GM18508 (cell line): Measurements from ENCODE around the gene MBTPS1.

ENCODE experiments used
- ATAC-seq: cut with Tn5 transposase; IDR thresholded peaks from one replicate; pipeline ENCODE4 v1.9.1; 2021; ENCODE audit warnings: moderate number of reproducible peaks; ENCODE audit not compliant: insufficient read depth, unreplicated experiment

Gene MBTPS1

DNA sequence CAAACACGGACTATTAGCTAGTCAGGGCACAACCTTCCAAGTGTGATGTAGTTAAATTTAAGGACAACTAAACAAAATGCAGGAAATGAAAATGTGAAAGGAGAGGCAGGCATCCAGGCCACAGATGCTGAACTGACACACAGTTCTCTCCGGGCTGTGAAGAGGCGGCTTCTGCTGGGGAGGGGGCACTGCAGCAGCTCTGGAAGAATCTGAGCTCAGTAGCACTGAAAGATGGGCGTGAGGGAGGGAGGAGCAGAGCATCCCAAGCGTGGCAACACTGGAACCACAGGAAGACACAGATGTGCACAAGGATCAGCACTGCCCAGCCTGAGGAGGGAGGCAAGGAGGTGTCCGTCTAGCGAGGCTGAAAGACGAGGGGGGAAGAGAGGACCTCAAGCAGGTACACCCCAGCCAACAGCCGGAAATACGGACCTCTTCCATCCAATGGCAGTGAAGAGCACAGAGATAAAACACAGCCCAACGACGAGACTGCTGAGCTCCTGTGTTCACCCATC, 11.4 kb downstream of the MBTPS1 start:
- no peak for ATAC-seq

DNA sequence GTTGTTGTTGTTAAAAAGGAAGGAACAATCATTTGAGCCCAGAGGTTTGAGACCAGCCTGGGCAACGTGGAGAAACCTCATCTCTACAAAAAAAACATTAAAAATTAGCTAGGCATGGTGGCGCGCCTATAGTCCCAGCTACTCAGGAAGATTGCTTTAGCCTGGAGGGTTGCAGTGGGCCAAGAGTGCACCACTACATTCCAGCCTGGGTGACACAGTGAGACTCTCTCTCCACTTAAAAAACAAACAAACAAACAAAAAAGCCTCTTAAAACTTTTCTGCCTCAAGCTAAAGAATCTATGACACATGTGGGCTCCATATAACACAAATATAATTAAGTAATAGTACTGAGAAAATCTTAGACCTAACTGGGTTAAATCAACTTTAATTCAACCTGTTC, 12.5 kb downstream of the MBTPS1 start:
- no peak for ATAC-seq

DNA sequence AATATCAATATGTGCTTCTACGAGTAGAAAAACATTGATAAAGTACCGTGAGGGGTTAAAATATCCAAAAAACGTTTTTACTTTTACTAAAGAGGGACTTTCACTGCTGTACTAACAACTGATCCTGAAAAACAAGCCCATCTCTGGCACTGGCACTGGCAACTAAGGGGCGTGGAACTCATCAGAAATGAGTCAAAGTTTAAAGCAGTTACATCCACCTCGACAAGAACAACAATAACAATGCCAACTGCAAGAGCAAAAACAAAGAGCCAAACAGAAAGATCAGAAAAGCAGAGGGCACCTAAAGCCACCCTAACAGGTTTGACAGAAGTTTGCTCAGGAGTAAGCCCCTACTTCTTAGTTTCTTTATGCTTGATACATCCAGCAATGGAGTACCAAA, 13.1 kb downstream of the MBTPS1 start:
- no peak for ATAC-seq

DNA sequence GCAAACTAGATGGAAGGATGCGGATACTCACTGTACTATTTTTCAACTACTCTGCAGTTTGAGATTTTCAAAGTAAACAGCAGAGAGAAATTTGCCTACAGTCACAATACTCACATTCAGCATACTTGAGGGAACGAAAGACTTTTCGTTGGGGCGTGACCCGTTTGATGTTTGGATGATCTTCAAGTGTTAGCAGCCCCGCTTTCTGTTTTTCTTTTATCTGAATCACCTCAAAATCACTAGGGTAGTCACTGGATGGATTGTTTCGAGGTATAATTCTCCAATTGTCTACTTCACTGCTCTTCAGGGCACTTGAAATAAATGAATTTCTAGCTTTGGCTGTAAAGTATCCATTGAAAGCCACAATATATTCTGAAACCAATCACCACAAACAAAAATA, 17.8 kb downstream of the MBTPS1 start:
- ATAC-seq = no peak

DNA sequence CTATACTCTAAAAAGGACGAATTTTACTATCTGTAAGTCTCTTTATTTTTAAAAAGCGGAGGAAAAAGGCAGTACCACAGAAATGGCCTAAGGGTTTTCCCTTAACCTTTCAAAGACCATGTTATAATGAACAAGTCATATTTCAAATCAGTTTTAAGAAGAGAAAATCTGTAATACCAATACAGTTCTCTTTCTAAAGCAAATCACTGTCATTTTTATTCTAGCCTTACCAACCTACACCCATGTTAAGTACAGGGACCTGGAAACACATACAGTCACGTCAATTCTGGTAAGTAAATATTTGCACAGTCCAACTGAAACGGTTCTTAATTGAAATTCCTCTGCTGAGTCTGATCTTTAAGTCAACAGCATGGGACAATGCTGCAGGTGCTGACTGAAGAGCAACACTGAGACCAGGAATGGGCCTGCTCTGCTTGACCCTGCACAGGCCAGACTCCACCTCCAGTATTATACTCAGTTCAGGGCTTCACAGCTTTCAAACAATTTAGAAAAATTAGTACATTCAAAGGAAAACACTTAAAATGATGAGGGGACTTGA, 20.2 kb downstream of the MBTPS1 start:
- ATAC-seq = no peak

DNA sequence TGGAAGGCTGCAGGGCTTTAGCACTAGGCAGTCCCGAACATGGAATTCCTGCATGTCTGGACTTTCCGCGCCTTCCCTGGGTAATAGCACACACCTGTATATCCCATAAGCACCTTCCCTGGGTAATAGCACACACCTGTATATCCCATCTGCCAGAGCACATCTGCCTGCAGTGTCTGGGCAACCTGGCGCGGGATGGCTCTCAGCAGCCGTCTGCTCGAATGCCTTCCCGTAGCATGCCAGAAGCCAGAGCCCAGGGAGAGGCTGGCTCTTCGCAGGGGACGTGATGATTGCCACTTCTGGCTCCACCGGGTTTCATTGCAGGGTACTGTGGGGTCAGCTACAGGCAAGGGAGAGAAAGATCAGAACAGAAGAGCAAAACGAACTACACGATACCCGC, 21.3 kb downstream of the MBTPS1 start:
- no peak for ATAC-seq

DNA sequence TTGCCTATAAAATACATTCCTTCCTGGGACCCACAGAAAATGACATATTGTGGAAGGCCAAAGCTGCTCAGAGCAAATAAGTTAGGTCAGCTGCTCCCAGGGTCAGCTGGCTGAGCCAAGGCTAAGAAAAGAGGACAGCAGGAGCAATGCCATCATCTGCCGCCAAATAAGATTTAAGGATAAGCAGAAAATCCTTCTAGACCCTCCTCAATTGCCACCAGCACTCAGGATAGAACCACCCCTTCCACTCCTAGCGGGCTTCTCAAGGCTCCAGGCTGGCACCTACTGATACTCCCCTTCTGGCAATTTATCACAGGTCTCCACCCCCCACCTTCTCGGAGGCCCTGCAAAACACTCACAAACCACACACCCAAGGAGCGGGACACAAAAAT, 22.9 kb downstream of the MBTPS1 start:
- no peak for ATAC-seq

DNA sequence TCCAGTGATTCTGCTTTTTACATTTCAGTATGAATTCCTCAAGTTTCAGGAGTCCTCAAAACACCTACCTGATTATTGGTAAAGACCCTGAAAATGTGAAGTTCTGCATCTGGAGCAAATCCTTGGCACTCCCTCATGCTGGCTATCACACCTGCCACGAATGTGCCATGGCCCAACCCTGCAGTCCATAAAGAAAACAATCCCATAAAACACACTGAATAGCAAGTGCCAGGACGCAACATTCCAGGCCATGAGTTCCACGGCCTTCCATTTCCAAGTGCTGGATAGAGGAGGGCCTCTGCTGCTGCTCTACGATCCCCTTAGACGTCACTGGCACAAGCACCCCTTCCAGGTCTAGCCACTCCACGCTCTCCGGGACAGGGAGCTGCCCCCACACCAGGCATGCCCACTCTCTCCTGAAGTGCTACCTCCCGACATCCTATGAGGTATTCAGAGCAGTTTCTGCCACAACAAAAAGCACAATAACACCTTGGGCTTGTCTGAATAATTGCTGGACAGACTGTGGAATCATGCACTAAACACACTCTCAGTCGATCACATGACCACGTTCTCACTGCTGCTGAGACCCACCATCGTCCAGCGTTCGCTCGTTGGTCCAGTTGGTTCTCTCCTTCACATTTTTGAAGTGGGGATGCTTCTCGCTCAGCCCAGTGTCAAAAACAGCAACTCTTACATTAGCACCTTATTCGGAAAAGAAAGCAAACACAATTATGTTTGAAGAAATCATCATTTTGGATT, 23.4 kb downstream of the MBTPS1 start:
- no peak for ATAC-seq

DNA sequence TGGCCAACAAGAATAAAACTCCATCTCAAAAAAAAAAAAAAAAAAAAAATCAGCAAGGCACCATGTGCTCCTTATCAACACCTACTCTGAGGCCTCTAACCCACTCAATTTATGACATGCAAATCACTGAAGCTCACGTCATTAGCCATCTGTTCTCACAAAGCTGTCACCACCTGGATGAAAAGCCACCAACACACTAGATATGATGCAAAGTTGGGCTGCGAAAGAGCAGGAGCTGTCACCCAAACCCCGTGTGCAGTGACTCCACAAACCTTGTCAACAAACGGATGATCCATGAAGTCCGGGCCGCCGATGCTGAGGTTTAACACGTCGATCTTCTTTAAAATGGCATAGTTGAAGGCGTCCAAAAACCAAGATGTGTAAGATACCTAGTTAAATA, 25.3 kb downstream of the MBTPS1 start:
- ATAC-seq = no peak

DNA sequence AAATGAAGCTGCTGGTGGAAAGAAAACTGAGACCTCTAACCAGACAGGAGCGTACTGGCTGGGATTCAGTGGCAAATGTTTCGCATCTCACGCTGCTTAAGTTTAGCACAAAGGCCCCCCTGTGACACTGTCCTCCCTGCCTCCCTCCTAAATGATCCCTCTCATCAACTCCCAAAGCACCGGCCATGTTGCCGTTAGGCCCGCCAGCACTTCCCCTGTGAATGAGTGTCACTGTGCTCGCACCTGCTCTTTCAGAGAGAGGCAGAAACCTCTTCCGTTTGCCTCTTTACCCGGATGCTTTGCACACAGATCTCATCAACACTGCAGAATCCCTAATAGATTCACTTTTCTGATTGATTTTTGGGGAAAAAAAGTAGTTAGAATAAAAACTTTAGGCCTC, 26.5 kb downstream of the MBTPS1 start:
- ATAC-seq = no peak

DNA sequence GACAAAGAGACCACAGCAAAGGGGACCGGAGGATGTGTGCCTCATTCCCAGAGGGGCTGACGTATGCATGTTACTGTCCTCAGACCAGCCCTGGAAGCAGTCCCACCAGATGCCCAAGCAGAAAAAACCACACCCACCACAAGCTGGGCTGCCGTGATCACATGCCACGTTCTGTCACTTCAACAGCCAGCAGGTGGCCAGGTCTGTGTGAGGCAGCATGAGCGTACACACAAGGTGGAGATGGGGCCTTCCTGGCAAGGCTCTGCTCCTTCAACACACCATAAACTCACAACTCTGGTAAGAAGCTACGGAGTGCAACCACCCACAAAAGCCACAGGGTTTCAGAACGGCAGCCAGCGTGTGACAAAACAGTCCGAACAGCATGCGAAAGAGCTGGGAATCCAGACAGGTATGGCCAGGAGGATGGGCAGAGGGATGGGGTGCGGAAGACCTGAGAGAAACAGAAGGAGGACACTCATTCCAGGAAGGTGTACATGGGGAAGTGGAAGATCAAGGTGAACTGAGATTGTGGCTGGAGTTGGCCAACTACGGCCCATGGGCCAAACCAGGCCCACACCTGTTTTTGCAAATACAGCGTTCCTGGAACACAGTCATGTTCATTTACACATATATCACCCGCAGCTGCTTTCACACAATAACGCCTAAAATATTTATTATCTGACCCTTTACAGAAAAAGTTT, 27.9 kb downstream of the MBTPS1 start:
- peak; percentile 56 for ATAC-seq

DNA sequence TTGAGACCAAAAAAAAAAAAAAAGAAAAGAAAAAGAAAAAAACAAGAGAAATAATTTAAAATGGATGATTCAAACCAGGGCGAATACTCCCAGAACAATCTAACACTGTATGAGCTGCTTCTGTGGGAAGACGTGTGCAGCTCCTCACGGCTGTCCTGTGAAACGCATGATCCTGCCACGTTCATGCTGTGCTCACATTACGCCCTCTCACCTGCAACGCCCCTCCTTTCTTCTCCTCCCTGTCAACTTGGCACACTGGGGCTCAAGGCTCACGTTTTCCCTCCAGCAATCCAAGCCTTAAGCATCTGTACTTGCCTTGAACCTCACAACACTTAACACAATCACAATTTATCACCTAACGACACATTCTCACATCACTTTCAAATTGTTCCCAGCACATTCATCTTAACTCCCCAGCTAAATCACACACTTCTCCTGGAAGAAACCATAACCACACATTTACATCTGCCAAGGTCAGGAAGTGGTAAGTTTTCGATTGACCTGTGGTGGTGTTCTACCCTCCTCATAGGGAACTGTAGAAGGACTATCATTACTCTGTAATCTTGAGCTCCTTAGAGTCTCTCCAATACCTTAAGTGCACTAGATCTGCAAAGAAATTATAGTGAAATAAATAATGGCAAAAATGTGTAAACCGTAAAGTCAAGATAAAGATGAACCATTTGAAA, 29.1 kb downstream of the MBTPS1 start:
- ATAC-seq = no peak

DNA sequence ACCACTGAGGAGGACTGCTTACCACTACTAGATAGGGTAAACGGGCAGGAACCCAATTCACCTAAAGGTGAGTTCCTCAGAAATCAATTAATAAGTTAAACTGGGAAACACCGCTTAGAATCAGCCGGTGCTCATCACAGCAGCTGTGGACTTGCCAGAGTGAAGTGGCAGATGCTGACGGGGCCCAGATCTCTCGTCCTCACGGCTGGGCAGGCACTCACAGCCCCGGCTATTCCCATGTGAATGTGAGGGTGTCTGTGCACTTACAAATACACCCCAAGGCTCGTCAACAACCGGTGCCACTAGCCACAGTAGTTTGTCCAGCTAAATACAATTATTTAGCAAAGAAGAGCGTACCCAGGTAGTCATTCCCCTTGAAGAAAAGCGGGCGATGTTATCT, 29.7 kb downstream of the MBTPS1 start:
- ATAC-seq = no peak

DNA sequence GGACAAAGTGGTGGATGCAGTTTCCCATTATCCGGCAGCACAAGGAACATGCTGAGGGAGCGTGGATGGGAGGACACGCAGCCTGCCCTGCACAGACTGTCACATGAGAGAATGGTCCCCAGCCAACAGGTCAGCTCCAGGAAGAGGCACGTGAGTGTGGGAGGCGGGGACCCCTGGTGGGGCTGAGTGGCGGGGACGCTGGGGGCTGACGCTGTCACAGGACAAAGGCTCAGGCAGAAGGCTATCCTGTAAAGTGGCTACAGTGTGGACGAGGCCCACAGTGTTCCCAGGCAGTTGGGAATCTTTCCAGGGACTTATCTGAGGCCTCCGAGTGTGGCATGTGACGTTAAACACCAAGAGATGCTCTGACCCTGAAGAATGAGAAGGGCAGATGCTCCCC, 30.4 kb downstream of the MBTPS1 start:
- ATAC-seq = no peak

DNA sequence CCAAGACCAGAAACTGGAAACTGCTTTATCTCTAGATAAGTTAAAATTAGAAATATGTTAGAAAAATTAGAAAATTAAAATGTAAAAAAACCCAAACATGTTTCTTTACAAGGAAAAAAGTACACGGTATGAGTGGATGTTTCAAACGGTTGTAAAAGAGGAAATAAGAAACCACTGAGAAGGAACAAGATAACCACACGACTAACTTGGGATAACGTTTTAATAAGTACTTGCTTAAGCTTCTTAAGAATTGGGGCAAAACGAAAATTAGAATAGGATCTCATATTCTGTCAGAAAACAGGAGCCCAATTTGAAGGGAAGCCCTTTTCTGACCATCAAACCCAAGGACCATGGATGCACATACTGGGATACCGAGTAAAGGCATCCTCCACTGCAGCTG, 31.0 kb downstream of the MBTPS1 start:
- no peak for ATAC-seq

DNA sequence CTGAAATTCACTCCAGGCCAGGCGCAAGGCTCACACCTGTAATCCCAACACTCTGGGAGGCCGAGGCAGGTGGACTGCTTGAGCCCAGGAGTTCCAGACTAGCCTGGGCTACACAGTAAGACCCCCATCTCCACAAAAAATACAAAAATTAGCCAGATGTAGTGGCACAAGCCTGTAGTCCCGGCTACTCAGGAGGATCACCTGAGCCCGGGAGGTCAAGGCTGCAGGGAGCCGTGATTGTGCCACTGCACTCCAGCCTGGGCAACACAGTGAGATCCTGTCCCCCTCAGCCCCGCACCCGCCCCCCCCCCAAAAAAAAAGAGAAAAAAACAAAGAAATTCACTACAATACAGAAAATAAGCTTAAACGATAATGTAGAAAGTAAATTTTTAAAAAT, 31.5 kb downstream of the MBTPS1 start:
- no peak for ATAC-seq

DNA sequence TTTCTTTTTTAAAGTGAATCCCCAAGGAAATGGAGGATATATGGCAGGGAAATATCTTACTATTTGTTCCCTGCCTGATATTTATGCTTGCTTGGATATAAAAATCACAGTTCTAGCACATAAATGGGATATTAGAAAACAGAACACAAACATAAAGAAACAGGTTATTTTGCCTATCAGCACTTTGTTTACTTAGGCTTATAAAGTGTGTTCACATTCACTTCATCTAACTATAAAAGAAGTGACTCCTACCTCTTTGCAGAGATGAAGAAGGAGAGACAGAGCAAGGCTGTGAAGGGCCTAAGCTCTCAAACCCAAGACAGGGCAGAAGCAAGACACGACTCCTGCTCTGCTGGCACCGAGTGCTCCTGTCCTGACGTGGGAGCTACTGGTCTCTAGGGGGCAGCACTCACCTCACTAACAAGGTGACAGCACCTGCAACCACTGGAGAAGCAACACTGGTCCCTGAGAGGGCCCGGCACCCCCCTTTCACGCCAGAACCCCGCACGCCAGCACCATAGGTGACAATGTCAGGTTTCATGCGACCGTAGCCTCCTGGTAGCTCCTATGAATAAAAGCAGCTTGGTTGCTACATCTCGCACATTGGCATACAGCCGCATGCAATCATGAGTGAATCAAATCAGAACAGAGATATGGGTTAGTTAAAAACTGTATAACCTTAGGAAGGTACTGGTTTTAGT, 32.0 kb downstream of the MBTPS1 start:
- no peak for ATAC-seq

DNA sequence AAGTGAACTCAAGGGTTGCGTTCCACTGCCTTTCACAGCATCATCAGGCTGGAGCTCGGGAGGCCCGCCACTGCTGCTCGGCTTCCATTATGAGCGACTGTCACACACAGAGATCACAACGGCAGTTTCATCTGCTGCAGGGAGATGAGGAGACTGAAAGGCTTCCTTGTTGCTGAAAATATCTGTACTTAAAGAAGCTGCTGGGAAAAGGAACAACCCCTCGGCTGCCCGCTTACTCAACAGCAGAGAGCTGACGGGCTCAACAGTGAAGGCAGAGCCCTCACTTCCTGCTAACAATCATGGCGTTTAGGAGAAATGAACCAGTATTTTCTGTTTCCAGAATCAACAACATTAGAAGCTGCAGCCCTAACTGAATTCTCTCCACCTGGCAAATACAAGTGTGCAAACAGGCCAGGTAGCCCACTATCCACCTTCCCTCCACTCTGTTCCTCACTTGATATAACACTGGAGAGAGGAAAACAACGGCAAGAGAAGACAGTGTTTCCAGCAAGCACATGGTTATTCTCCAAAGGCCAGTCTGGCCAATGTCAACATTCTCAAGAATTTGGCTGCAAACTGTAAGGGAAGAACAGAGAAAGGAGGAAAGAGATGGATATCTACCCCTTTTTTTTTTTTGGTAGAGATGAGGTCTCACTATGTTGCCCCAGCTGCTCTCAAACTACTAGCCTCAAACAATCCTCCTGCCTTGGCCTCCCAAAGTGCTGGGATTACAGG, 33.7 kb downstream of the MBTPS1 start:
- no peak for ATAC-seq

DNA sequence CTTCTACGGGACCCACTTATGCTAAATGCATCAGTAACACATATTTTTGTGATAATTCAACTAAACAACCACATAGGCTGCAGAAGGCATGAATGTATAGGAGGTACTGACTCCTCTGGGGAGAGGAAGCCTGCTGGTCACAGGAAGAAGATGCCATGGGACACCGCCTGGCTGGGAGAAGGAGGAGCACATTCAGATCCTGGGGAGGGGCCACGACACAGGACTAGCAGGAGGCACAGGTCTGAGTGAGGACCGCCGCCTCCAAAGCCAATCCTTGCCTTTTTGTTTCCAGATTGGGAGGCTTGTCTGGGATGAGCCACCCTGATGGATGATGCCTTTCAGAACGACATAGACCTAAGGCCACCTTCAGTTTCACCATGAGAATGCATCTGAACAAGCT, 34.6 kb downstream of the MBTPS1 start:
- no peak for ATAC-seq
